Astrocyte (in vitro differentiated cells and primary cell): ENCODE data around the gene FAM131C. TPM values are rescaled to one million over a fixed set of nuclear protein-coding genes. Genes with fewer than 3 reads are reported as not detected.

Source experiments
- DNase-seq: peaks from one replicate; pipeline ENCODE4 v3.0.0-alpha.2; 2010; ENCODE audit warnings: low read depth
- FAIRE-seq: peaks from 2 replicates; lab custom pipeline; 2011; peaks lifted over from hg19 to GRCh38; lab: Jason Lieb, UNC
- H2AFZ ChIP-seq: 2 replicates; pipeline ENCODE4 v1.6.0; 2012; ENCODE audit warnings: low read depth, low read length, inconsistent platforms
- H3K27ac ChIP-seq: 2 replicates; pipeline ENCODE4 v1.5.1; 2011; ENCODE audit warnings: low read depth, low read length, inconsistent platforms
- H3K27me3 ChIP-seq: 2 replicates; pipeline ENCODE4 v1.6.0; 2011; ENCODE audit warnings: low read length, inconsistent platforms; ENCODE audit not compliant: insufficient read depth
- H3K36me3 ChIP-seq: 2 replicates; pipeline ENCODE4 v1.5.1; 2011; ENCODE audit warnings: low read length, inconsistent platforms; ENCODE audit not compliant: insufficient read depth
- H3K4me1 ChIP-seq: 2 replicates; pipeline ENCODE4 v1.5.1; 2011; ENCODE audit warnings: low read length, inconsistent platforms; ENCODE audit not compliant: insufficient read depth
- H3K4me2 ChIP-seq: 2 replicates; pipeline ENCODE4 v1.6.0; 2012; ENCODE audit warnings: low read length, inconsistent platforms
- H3K4me3 ChIP-seq: 2 replicates; pipeline ENCODE4 v1.5.1; 2011; ENCODE audit warnings: low read depth, mild to moderate bottlenecking, low read length, inconsistent platforms; ENCODE audit not compliant: insufficient read depth
- H3K79me2 ChIP-seq: 2 replicates; pipeline ENCODE4 v1.6.0; 2012; ENCODE audit warnings: mild to moderate bottlenecking, low read length, inconsistent platforms; ENCODE audit not compliant: insufficient read depth
- H3K9ac ChIP-seq: 2 replicates; pipeline ENCODE4 v1.6.0; 2012; ENCODE audit warnings: mild to moderate bottlenecking, low read length, inconsistent platforms
- H3K9me3 ChIP-seq: 2 replicates; pipeline ENCODE4 v1.5.1; 2012; ENCODE audit warnings: low read depth, mild to moderate bottlenecking, low read length, inconsistent platforms; ENCODE audit not compliant: insufficient read depth
- H4K20me1 ChIP-seq: 2 replicates; pipeline ENCODE4 v1.6.0; 2012; ENCODE audit warnings: low read length, inconsistent platforms; ENCODE audit not compliant: insufficient read depth
- H3K27ac Mint-ChIP-seq: one replicate; pipeline ENCODE4 v1.8.0; 2021; ENCODE audit warnings: mild to moderate bottlenecking, mixed read lengths; ENCODE audit not compliant: unreplicated experiment
- H3K27me3 Mint-ChIP-seq: one replicate; pipeline ENCODE4 v1.8.0; 2021; ENCODE audit warnings: low read depth, mixed read lengths; ENCODE audit not compliant: unreplicated experiment
- H3K36me3 Mint-ChIP-seq: one replicate; pipeline ENCODE4 v1.8.0; 2021; ENCODE audit warnings: low read depth, mixed read lengths; ENCODE audit not compliant: unreplicated experiment
- H3K4me1 Mint-ChIP-seq: one replicate; pipeline ENCODE4 v1.8.0; 2021; ENCODE audit warnings: low read depth, mixed read lengths; ENCODE audit not compliant: unreplicated experiment
- H3K4me3 Mint-ChIP-seq: one replicate; pipeline ENCODE4 v1.8.0; 2021; ENCODE audit warnings: mild to moderate bottlenecking, moderate library complexity, mixed read lengths; ENCODE audit not compliant: unreplicated experiment
- H3K9me3 Mint-ChIP-seq: one replicate; pipeline ENCODE4 v1.8.0; 2021; ENCODE audit warnings: mild to moderate bottlenecking, mixed read lengths; ENCODE audit not compliant: unreplicated experiment
- CTCF ChIP-seq: IDR thresholded peaks from 2 replicates; pipeline ENCODE4 v1.5.1; 2011; ENCODE audit warnings: low read depth, mild to moderate bottlenecking, inconsistent platforms, low read length, moderate library complexity; ENCODE audit not compliant: insufficient read depth
- EZH2 ChIP-seq: IDR thresholded peaks from 2 replicates; pipeline ENCODE4 v1.6.1; 2012; ENCODE audit warnings: mild to moderate bottlenecking, low read length, inconsistent platforms; ENCODE audit not compliant: insufficient read depth
- total RNA-seq: library from RNA; stranded (reverse); gene quantifications from 2 replicates; pipeline ENCODE4 v1.2.1, GENCODE V29; 2021

The FAM131C gene
- total RNA-seq, 1 donor from 2014 or later: 0.11 TPM

- H3K27ac Mint-ChIP-seq: peak within 1 kb of the TSS; percentile 66
- FAIRE-seq: no peak
Measured at GRCh38 chr1:16017461-16018303, 55.8 kb downstream of the FAM131C start, which contains the start of gene HSPB7. HSPB7 (minus strand) TSS chr1:16018043; CDS start chr1:16017963, 80 bp downstream.

GRCh38 chr1:16017076-16017460, 56.4 kb downstream of the FAM131C start:
- no peaks in the 10 kb centered on the region for H3K36me3 Mint-ChIP-seq
- Histone ChIP-seq H3K4me3 (no peak overlapping the region), H3K9ac (no peak overlapping the region), H3K4me2 (no peak overlapping the region), H2AFZ (no peak overlapping the region), H4K20me1 (no peaks in the 10 kb centered on the region), H3K27ac (no peak overlapping the region), H3K27me3 (no peaks in the 10 kb centered on the region), H3K4me1 (peaks cover 49% of the 10 kb centered on the region), H3K9me3 (no peaks in the 10 kb centered on the region), H3K36me3 (no peaks in the 10 kb centered on the region), H3K79me2 (no peaks in the 10 kb centered on the region)
- H3K4me3 Mint-ChIP-seq: no peak overlapping the region
- peaks cover 33% of the 10 kb centered on the region for H3K4me1 Mint-ChIP-seq
- peaks cover 4% of the 10 kb centered on the region for H3K9me3 Mint-ChIP-seq
- no peak for FAIRE-seq
- TF ChIP-seq EZH2 (no peak), CTCF (no peak)
- peaks cover 9% of the 10 kb centered on the region for H3K27me3 Mint-ChIP-seq
- no peak overlapping the region for H3K27ac Mint-ChIP-seq
- no peak for DNase-seq

More at GRCh38 chr1:16017461-16018303, 55.8 kb downstream of the FAM131C start, which contains the start of gene HSPB7:
- Histone ChIP-seq H3K4me3 (no peak within 1 kb of the TSS), H3K79me2 (no peaks in the 10 kb centered on the region), H3K4me1 (peaks cover 42% of the 10 kb centered on the region), H3K4me2 (no peak within 1 kb of the TSS), H3K9ac (peak within 1 kb of the TSS; percentile 43), H3K36me3 (no peaks in the 10 kb centered on the region), H2AFZ (peak within 1 kb of the TSS; percentile 39), H3K9me3 (no peaks in the 10 kb centered on the region), H3K27me3 (no peaks in the 10 kb centered on the region), H4K20me1 (no peaks in the 10 kb centered on the region), H3K27ac (no peak within 1 kb of the TSS)
- Mint-ChIP-seq H3K4me1 (peaks cover 30% of the 10 kb centered on the region), H3K9me3 (peaks cover 4% of the 10 kb centered on the region), H3K27me3 (peaks cover 14% of the 10 kb centered on the region), H3K4me3 (no peak within 1 kb of the TSS), H3K36me3 (no peaks in the 10 kb centered on the region)
- peak; percentile 60 for DNase-seq
- TF ChIP-seq CTCF (no peak), EZH2 (no peak)
